ENCODE data around the gene SLC25A41. TPM values are rescaled to one million over a fixed set of nuclear protein-coding genes. Genes with fewer than 3 reads are reported as not detected.

SLC25A41 gene
- total RNA-seq, 1 experiment from 2014 or later, result not detected

DNA sequence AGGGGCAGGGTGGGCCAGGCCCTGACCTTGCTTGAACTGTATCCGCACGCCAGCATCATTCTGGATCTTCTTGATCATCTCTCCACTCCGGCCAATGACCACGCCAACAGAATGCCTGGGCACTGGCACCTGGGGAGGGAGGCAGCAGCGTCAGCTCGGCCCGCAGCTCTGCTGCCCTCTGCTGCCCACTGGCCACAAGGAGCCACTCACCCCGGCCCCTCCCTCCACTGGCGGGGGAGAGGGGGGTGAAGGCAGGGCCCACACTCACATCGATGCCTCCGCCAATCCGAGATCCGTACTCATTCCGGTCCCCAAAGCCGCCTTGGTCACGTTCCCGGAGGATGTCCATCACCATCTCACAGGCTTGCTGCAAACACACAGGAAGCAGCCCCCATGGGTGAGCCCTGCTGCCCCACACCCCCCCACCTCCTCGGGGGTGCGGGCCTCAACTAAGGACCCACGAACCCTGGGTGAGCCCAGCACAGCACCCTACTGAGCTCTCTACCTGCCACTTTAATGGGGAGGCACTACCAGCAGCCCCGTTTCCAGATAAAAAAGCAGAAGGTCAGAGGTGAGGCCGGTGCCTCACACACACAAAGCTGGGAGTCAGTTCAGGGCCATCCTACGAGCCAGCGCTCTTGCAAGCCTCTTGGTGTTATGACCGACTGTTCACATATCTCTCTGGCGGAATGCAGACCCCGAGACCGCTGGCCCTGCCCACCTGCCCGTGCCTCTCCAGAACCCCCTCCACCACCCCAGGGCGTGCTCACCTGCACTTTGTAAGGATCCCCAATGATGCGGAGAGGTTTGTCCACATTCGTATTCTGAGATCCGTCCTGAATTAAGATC lies 15.6 kb downstream of the SLC25A41 start:
- Mint-ChIP-seq H3K4me3 (ENCODE audit: unreplicated experiment) (no peak overlapping the region), H3K9me3 (ENCODE audit: unreplicated experiment) (no peaks in the 10 kb centered on the region), H3K4me1 (ENCODE audit: insufficient read depth, unreplicated experiment) (peaks cover 7% of the 10 kb centered on the region), H3K27ac (ENCODE audit: low read depth, unreplicated experiment) (no peak overlapping the region), H3K27me3 (ENCODE audit: insufficient read depth, unreplicated experiment) (no peaks in the 10 kb centered on the region), H3K36me3 (ENCODE audit: insufficient read depth, unreplicated experiment) (peaks cover 87% of the 10 kb centered on the region)
- intact Hi-C loops (cut with micrococcal nuclease), result loop anchor here (5.0 kb wide), 1 partner anchor 291 kb away; no protein-coding TSS in a partner anchor
- POLR2A ChIA-PET, result interaction anchor here (0.6 kb wide), 1 partner anchor 65 kb away, joined by 4 read pairs; no protein-coding TSS in a partner anchor
- TF ChIP-seq, protein P1, sequence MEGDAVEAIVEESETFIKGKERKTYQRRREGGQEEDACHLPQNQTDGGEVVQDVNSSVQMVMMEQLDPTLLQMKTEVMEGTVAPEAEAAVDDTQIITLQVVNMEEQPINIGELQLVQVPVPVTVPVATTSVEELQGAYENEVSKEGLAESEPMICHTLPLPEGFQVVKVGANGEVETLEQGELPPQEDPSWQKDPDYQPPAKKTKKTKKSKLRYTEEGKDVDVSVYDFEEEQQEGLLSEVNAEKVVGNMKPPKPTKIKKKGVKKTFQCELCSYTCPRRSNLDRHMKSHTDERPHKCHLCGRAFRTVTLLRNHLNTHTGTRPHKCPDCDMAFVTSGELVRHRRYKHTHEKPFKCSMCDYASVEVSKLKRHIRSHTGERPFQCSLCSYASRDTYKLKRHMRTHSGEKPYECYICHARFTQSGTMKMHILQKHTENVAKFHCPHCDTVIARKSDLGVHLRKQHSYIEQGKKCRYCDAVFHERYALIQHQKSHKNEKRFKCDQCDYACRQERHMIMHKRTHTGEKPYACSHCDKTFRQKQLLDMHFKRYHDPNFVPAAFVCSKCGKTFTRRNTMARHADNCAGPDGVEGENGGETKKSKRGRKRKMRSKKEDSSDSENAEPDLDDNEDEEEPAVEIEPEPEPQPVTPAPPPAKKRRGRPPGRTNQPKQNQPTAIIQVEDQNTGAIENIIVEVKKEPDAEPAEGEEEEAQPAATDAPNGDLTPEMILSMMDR (IDR thresholded peaks at IDR 0.05; ENCODE audit: unreplicated experiment), result peak; percentile 24
- CTCF ChIA-PET, result interaction anchor here (0.6 kb wide), 1 partner anchor 14 kb away, joined by 5 read pairs; no protein-coding TSS in a partner anchor
- peak; percentile 14 for DNase-seq (ENCODE audit: unreplicated experiment)
- BruUV-seq (replicated peaks), result no TSS peak

DNA sequence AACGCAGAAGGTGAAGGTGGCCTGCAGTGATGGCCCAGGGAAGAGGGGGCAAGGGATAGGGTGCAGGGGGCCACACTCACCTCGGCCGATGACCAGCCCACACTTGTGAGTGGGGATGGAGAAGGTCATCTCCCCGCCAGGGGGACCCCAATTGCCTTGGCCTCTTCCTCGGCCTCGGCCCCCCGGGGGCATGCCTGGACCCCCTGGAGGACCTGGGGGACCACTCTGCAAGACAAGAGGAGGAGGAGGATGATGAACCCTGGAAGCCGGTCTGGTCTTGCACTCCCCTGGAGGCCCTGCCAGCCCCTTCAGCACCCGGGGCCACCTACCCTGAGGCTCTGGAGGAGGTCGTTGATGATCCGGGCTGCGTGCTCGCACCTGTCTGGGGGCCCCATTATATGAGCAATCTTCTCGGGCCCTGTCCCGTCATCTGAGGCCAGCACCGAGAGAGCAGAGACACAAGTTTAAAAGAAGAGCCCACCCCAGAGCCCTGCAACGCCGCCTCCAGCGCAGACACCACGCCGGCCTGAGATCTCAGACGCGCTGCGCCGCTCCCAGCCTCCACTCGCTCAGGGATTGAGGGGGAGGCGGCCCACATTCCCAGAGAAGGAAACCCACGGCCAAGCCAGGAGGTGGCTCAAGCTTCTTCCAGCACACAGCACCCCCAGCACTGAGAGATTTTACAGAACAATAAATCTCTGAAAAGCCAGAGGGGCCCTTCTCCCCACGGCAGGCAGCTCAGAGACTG lies 16.7 kb downstream of the SLC25A41 start:
- no peak overlapping the region for H3K27ac Mint-ChIP-seq (ENCODE audit: low read depth, unreplicated experiment)
- POLR2A ChIA-PET, result interaction anchor here (0.6 kb wide), 1 partner anchor 64 kb away, joined by 4 read pairs; no protein-coding TSS in a partner anchor
- BruUV-seq (replicated peaks), result no TSS peak
- H3K4me3 Mint-ChIP-seq (ENCODE audit: unreplicated experiment), result no peak overlapping the region
- no peaks in the 10 kb centered on the region for H3K9me3 Mint-ChIP-seq (ENCODE audit: unreplicated experiment)
- TF ChIP-seq, protein P1 (IDR thresholded peaks at IDR 0.05; ENCODE audit: unreplicated experiment), result no peak
- intact Hi-C loops (cut with micrococcal nuclease), result loop anchor here (5.0 kb wide), 1 partner anchor 290 kb away; no protein-coding TSS in a partner anchor
- H3K27me3 Mint-ChIP-seq (ENCODE audit: insufficient read depth, unreplicated experiment), result no peaks in the 10 kb centered on the region
- CTCF ChIA-PET, result interaction anchor here (0.6 kb wide), 1 partner anchor 15 kb away, joined by 5 read pairs; no protein-coding TSS in a partner anchor
- DNase-seq (ENCODE audit: unreplicated experiment), result no peak
- H3K36me3 Mint-ChIP-seq (ENCODE audit: insufficient read depth, unreplicated experiment), result peaks cover 80% of the 10 kb centered on the region
- H3K4me1 Mint-ChIP-seq (ENCODE audit: insufficient read depth, unreplicated experiment), result no peaks in the 10 kb centered on the region

DNA sequence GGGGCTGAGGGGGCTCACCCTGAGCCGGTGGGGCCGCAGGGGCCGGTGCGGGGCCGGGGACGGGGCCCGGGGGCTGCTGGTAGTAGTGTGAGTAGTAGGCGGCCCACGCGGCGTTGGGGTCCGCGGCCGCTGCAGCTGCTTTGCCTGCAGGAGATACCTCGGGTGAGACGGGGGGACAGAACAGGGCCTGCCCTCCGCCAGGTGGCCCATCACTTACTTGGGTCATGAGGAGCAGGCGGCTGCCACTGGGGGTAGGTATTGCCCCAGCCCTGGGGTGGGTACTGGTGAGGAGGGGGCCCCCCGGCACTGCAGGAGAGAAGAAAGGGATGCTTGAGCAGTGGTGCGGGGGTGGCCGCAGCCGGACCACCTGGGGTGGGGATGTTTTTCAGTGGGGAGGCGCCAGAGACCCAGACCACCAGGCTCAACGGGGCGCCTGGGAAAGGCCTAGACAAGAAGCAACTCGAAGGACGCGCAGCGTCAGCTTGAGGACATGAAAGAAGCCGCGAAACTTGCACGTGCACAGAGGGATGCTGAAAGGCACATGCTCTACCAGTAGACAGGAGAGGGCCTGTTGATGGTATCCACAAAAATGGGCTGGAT lies 17.9 kb downstream of the SLC25A41 start:
- Mint-ChIP-seq H3K36me3 (ENCODE audit: insufficient read depth, unreplicated experiment) (peaks cover 69% of the 10 kb centered on the region), H3K27ac (ENCODE audit: low read depth, unreplicated experiment) (no peak overlapping the region), H3K27me3 (ENCODE audit: insufficient read depth, unreplicated experiment) (no peaks in the 10 kb centered on the region), H3K4me3 (ENCODE audit: unreplicated experiment) (no peak overlapping the region), H3K9me3 (ENCODE audit: unreplicated experiment) (no peaks in the 10 kb centered on the region), H3K4me1 (ENCODE audit: insufficient read depth, unreplicated experiment) (no peaks in the 10 kb centered on the region)
- no TSS peak for BruUV-seq (replicated peaks)
- ChIA-PET POLR2A (no interaction called here), CTCF (interaction anchor here (0.6 kb wide), 1 partner anchor 218 kb away, joined by 3 read pairs; no protein-coding TSS in a partner anchor)
- DNase-seq (ENCODE audit: unreplicated experiment), result no peak
- intact Hi-C loops (cut with micrococcal nuclease), result loop anchor here (5.0 kb wide), 1 partner anchor 288 kb away; no protein-coding TSS in a partner anchor
- TF ChIP-seq, protein P1 (IDR thresholded peaks at IDR 0.05; ENCODE audit: unreplicated experiment), result no peak

Measured in MCF 10A (cell line).